ENCODE data around the gene WDR83.
A peak's percentile ranks its signal among the peaks of the same experiment; 100 is the strongest.

The WDR83 gene

GRCh38 chr19:12715929-12716328, 49.3 kb downstream of the WDR83 start:
- no peak for DNase-seq (ENCODE audit: low read depth, low spot score)

DNA sequence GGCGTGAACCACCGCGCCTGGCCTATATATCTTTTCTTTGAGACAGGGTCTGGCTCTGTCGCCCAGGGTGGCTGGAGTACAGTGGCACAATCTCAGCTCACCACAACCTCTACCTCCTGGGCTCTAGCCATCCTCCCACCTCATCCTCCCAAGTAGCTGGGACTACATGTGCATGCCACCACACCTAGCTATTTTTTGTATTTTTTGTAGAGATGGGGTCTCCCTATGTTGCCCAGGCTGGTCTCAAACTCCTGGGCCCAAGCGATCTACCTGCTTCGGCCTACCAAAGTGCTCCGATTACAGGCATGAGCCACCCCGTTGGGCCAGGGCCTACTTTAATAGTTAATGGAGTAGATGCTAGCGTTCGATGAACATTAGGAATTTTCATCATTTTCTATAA, 53.7 kb downstream of the WDR83 start:
- DNase-seq (ENCODE audit: low read depth, low spot score): no peak

DNA sequence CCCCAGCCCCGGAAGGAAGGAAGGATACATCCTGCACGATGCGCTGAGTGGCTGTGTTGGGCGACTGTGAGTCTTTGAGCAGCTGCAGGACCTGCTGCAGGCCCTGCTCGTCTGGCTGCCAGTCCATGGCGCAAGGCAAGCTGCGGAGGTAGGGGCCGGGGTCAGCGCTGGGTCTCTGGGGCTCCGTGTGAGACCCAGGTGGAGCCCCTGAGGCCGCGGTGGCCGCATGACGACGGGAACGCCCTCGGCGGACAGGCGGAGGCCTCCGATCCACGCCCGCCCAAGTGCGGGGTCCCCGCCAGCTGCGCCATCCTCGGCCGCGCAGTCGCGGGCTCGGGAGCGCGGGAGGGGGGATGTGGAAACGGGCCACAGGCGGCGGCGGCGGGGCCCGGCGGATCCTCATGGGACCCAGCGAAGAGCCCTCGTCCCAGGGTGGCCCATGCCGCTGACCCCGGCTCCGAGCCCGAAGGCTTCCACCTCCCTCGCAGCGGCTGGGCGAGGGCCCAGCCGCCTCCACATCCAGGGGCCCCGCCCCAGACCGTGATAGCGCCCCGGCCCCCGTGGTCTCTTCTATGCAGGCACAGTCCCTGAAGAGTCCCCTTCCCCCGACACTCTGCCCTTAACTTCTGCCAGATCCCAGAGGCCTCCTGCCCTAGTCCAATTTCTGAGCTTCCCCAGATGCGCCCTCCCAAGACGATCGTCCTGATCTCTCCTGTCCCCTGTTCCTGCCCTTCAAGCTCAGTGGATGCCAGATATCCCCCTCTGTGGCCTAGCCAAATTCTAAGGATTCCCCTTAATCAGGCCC, 54.4 kb downstream of the WDR83 start:
- DNase-seq (ENCODE audit: low read depth, low spot score): no peak

- DNase-seq (ENCODE audit: low read depth, low spot score): no peak
Measured at GRCh38 chr19:12721656-12722565, 55.3 kb downstream of the WDR83 start.

DNA sequence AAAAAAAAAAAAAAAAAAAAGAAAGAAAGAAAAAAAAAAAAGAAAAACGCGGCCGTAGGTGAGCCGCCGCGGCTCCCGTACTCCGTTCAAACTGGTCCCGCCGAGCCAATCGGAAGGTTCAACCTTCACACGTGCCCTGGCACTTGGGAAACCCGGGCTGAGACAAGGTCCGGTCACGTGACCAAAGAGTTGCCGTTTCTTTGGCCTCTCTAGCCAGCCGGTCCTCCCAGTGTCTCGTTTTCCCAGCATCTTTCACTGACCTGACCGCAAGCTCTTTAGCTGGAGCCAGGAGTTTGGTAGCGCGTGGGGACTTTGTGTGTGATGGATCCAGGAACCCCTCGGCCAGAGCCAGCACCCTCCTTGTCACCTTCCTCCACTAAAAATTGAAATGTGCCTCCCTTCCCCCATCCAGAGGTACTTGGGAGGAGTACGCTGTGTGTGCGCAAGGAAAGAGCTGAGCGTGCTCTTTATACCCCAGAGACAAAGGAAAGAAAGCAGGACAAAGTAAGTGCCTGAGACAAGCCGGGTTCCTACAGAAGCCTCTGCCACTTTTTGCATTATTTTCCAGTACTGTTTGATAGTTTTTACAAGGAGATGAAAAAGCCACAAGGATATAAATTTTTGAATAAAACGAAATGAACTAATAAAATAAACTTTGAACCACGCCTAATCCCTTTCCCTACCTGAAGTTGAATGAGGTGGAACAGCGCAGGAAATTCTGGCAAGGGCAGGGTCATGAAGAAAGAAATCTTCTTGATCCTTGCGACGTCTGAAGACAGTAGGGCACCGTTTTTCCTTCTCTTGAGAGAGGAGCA, 56.2 kb downstream of the WDR83 start:
- peak; percentile 89 for DNase-seq (ENCODE audit: low read depth, low spot score)

DNA sequence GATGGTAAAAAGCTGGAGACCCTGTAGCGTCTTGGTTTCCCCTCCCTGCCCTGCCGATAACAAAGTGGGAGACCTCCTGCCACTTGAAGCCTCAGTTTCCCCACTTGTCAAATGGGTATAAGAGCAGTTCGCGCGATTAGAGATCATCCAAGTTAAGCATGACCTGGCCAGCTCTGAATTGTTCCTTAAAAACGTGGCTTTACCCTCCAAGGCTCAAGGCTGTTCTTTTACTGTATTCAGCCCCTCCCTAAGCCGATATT, 56.7 kb downstream of the WDR83 start:
- no peak for DNase-seq (ENCODE audit: low read depth, low spot score)

DNA sequence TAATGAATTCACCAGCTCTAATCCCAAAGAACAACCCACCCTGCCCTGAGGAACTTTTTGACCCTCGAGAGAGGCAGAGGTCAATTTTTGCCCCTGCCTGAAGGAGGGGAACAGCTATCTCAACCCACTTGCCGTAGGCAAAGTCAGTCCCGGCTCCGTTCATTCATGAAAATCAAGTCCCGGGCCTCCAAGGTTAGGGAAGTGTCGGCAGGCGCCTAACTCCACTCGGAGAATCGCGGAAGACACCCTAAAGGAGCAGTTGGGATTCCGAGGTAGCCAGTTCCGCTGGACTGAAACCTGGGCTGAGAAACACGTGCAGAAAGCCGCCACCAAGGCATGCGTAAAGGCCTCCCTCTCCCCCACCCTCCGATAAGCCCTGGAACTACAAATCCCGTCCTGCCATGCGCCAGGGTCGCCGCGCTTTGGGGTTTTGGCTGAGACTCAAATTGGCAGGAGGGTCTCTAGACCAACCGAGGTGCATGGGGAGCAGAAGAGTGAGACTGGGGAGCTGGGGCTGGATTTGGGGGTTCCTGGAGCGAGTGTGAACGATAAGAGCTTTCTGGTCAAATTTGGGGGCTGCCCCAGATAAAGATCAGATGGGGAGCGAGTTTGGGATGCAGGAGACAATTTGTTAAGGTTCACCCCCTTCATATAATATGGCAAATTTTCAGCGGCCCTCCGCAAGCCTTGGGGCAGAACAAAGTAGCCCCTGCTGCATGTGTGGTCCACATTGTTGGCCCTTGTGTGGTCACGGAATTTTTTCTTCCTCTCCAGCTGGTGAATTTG, 57.2 kb downstream of the WDR83 start, which contains the start of gene TNPO2:
TSS of gene TNPO2 (minus strand) at position 292 of the 786 bp plus-strand sequence. CDS start 2,955 bp downstream, outside the sequence.
- DNase-seq (ENCODE audit: low read depth, low spot score): peak; percentile 46

All from activated CD4-positive, CD25-positive, alpha-beta regulatory T cell treated with anti-CD3 and anti-CD28 coated beads, Interleukin-2, amount 50 U/mL, for 16 hours (primary cell).